ENCODE measurements around the gene KCNF1.
A peak's percentile ranks its signal among the peaks of the same experiment; 100 is the strongest.

The KCNF1 gene

GRCh38 chr2:10878268-10878915 lies 33.3 kb upstream of the KCNF1 start:
- DNase-seq = no peak
- Mint-ChIP-seq H3K36me3 (ENCODE audit: low read depth) (no peaks in the 10 kb centered on the region), H3K4me3 (no peak overlapping the region), H3K9me3 (peaks cover under 1% of the 10 kb centered on the region), H3K27me3 (ENCODE audit: low read depth, poor library complexity) (peaks cover 20% of the 10 kb centered on the region), H3K4me1 (peaks cover 6% of the 10 kb centered on the region), H3K27ac (no peak overlapping the region)
- no peak for TF ChIP-seq CTCF (IDR thresholded peaks at IDR 0.05)

GRCh38 chr2:10879159-10879558 lies 32.6 kb upstream of the KCNF1 start:
- H3K4me1 Mint-ChIP-seq = peaks cover 14% of the 10 kb centered on the region
- H3K4me3 Mint-ChIP-seq = no peak overlapping the region
- H3K27me3 Mint-ChIP-seq (ENCODE audit: low read depth, poor library complexity) = peaks cover 24% of the 10 kb centered on the region
- no peaks in the 10 kb centered on the region for H3K36me3 Mint-ChIP-seq (ENCODE audit: low read depth)
- no peak overlapping the region for H3K27ac Mint-ChIP-seq
- TF ChIP-seq CTCF (IDR thresholded peaks at IDR 0.05) = no peak
- no peaks in the 10 kb centered on the region for H3K9me3 Mint-ChIP-seq
- DNase-seq = no peak

GRCh38 chr2:10879624-10880585 lies 31.8 kb upstream of the KCNF1 start:
- H3K36me3 Mint-ChIP-seq (ENCODE audit: low read depth) = no peaks in the 10 kb centered on the region
- H3K27me3 Mint-ChIP-seq (ENCODE audit: low read depth, poor library complexity) = peaks cover 24% of the 10 kb centered on the region
- no peak for TF ChIP-seq CTCF (IDR thresholded peaks at IDR 0.05)
- H3K4me3 Mint-ChIP-seq = no peak overlapping the region
- no peaks in the 10 kb centered on the region for H3K9me3 Mint-ChIP-seq
- peaks cover 22% of the 10 kb centered on the region for H3K4me1 Mint-ChIP-seq
- no peak overlapping the region for H3K27ac Mint-ChIP-seq
- DNase-seq = no peak

- peaks cover 26% of the 10 kb centered on the region for H3K27me3 Mint-ChIP-seq (ENCODE audit: low read depth, poor library complexity)
- H3K36me3 Mint-ChIP-seq (ENCODE audit: low read depth) = no peaks in the 10 kb centered on the region
- no peak overlapping the region for H3K27ac Mint-ChIP-seq
- TF ChIP-seq CTCF (IDR thresholded peaks at IDR 0.05) = no peak
- no peak overlapping the region for H3K4me3 Mint-ChIP-seq
- DNase-seq = no peak
- no peaks in the 10 kb centered on the region for H3K9me3 Mint-ChIP-seq
- H3K4me1 Mint-ChIP-seq = peaks cover 23% of the 10 kb centered on the region
Observed at GRCh38 chr2:10880586-10881321, 31.0 kb upstream of the KCNF1 start.

GRCh38 chr2:10882568-10882967 lies 29.2 kb upstream of the KCNF1 start:
- Mint-ChIP-seq H3K27me3 (ENCODE audit: low read depth, poor library complexity) (peaks cover 25% of the 10 kb centered on the region), H3K4me1 (peaks cover 21% of the 10 kb centered on the region), H3K36me3 (ENCODE audit: low read depth) (no peaks in the 10 kb centered on the region), H3K27ac (peak overlapping the region; percentile 42), H3K9me3 (no peaks in the 10 kb centered on the region), H3K4me3 (no peak overlapping the region)
- no peak for DNase-seq
- TF ChIP-seq CTCF (IDR thresholded peaks at IDR 0.05) = no peak

Measured in nephron progenitor cell (in vitro differentiated cells).